CD4-positive, alpha-beta T cell treated with Interleukin-2 at 100 ng/mL for 4 hours (primary cell): ENCODE results near the gene MAP1A.
A peak's percentile ranks its signal among the peaks of the same experiment; 100 is the strongest.

Source experiments
- DNase-seq: peaks from one replicate; pipeline ENCODE4 v3.0.0-alpha.2; 2020; ENCODE audit warnings: low spot score

The MAP1A gene

GRCh38 chr15:43517354-43518196, at the start of gene MAP1A:
TSS of gene MAP1A (plus strand) at chr15:43517608. CDS start at chr15:43521474, 3,866 bp downstream.
- no peak for DNase-seq

GRCh38 chr15:43469867-43470266, 47.5 kb upstream of the MAP1A start:
- DNase-seq = no peak

GRCh38 chr15:43471975-43472374, 45.4 kb upstream of the MAP1A start:
- no peak for DNase-seq

- no peak for DNase-seq
Measured at GRCh38 chr15:43473885-43474284, 43.5 kb upstream of the MAP1A start.

- DNase-seq = peak; percentile 32
Measured at GRCh38 chr15:43483297-43484128, 33.9 kb upstream of the MAP1A start.

GRCh38 chr15:43484455-43484854, 33.0 kb upstream of the MAP1A start:
- no peak for DNase-seq

- DNase-seq = no peak
Measured at GRCh38 chr15:43487271-43487895, 30.0 kb upstream of the MAP1A start.

GRCh38 chr15:43488790-43489189, 28.6 kb upstream of the MAP1A start:
- DNase-seq = no peak

GRCh38 chr15:43489191-43489590, 28.2 kb upstream of the MAP1A start:
- no peak for DNase-seq

- no peak for DNase-seq
Measured at GRCh38 chr15:43492266-43492665, 25.1 kb upstream of the MAP1A start.

GRCh38 chr15:43492673-43493601, 24.5 kb upstream of the MAP1A start, which contains the start of gene TP53BP1:
TSS of gene TP53BP1 (minus strand) at chr15:43493156. CDS start at chr15:43493043, 113 bp downstream.
- DNase-seq = peak; percentile 95

GRCh38 chr15:43493703-43494472, 23.5 kb upstream of the MAP1A start:
- no peak for DNase-seq

- no peak for DNase-seq
Measured at GRCh38 chr15:43498990-43499389, 18.4 kb upstream of the MAP1A start.

- DNase-seq = no peak
Measured at GRCh38 chr15:43499635-43500034, 17.8 kb upstream of the MAP1A start.

GRCh38 chr15:43505738-43506137, 11.7 kb upstream of the MAP1A start:
- no peak for DNase-seq

- DNase-seq = no peak
Measured at GRCh38 chr15:43508421-43508820, 9.0 kb upstream of the MAP1A start.

- no peak for DNase-seq
Measured at GRCh38 chr15:43508991-43509659, 8.3 kb upstream of the MAP1A start.

- DNase-seq = no peak
Measured at GRCh38 chr15:43509660-43510199, 7.7 kb upstream of the MAP1A start.

GRCh38 chr15:43510200-43511011, 7.0 kb upstream of the MAP1A start:
- peak; percentile 99 for DNase-seq
